ENCODE data around the gene BRI3BP.

DNA sequence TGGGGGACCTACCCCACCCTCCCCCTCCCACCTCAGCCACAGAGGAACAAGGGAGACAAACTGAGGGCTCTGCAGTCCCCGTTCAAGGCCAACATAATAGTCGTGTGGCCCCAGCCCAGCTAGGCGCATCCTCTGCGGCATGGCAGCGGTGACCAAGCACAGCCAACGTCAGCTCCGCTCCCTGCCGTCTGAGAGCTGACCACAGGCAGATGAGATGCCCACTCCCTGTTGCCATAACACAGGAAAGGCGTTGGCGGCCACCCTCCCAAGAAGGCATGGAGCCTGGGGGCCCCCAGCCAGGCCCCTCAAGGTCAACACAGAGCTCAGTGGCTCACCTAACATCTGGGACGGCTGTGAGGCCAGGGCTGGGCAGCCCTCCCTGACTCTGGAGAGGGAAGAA is 46.4 kb upstream of the BRI3BP start:
- TF ChIP-seq, protein P1, sequence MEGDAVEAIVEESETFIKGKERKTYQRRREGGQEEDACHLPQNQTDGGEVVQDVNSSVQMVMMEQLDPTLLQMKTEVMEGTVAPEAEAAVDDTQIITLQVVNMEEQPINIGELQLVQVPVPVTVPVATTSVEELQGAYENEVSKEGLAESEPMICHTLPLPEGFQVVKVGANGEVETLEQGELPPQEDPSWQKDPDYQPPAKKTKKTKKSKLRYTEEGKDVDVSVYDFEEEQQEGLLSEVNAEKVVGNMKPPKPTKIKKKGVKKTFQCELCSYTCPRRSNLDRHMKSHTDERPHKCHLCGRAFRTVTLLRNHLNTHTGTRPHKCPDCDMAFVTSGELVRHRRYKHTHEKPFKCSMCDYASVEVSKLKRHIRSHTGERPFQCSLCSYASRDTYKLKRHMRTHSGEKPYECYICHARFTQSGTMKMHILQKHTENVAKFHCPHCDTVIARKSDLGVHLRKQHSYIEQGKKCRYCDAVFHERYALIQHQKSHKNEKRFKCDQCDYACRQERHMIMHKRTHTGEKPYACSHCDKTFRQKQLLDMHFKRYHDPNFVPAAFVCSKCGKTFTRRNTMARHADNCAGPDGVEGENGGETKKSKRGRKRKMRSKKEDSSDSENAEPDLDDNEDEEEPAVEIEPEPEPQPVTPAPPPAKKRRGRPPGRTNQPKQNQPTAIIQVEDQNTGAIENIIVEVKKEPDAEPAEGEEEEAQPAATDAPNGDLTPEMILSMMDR (IDR thresholded peaks at IDR 0.05): no peak
- no peak for TF ChIP-seq POLR2A (IDR thresholded peaks at IDR 0.05)
- TF ChIP-seq POLR2AphosphoS5 (IDR thresholded peaks at IDR 0.05): no peak

Data from prostate gland (tissue), 2 donors.